NCI-H2196 treated with DMSO at 0.1 percent for 48 hours (cell line): ENCODE results near the gene CROCC2.

Experiments used
- DNase-seq: peaks from one replicate; lab custom pipeline; 2025; ENCODE audit not compliant: unreplicated experiment; lab: John Stamatoyannopoulos, UW

Gene CROCC2

GRCh38 chr2:240955306-240956170 lies 49.4 kb downstream of the CROCC2 start:
- DNase-seq: no peak

- no peak for DNase-seq
These were observed 50.2 kb downstream of the CROCC2 start for GRCh38 chr2:240956171-240956934.

- DNase-seq: no peak
These were observed 51.0 kb downstream of the CROCC2 start for GRCh38 chr2:240956935-240957655.

GRCh38 chr2:240957656-240958365 lies 51.7 kb downstream of the CROCC2 start:
- DNase-seq: no peak

GRCh38 chr2:240958366-240959213 lies 52.5 kb downstream of the CROCC2 start:
- DNase-seq: no peak

- no peak for DNase-seq
These were observed 53.2 kb downstream of the CROCC2 start for GRCh38 chr2:240959214-240959940.

- no peak for DNase-seq
These were observed 53.8 kb downstream of the CROCC2 start for GRCh38 chr2:240959941-240960308.

GRCh38 chr2:240960309-240960970 lies 54.3 kb downstream of the CROCC2 start:
- no peak for DNase-seq

- DNase-seq: no peak
These were observed 55.1 kb downstream of the CROCC2 start for GRCh38 chr2:240960971-240961876.

GRCh38 chr2:240961910-240962299 lies 55.8 kb downstream of the CROCC2 start:
- DNase-seq: no peak

- DNase-seq: no peak
These were observed 56.3 kb downstream of the CROCC2 start for GRCh38 chr2:240962300-240963064.

- DNase-seq: no peak
These were observed 57.1 kb downstream of the CROCC2 start for GRCh38 chr2:240963065-240963867.

- no peak for DNase-seq
These were observed 58.0 kb downstream of the CROCC2 start for GRCh38 chr2:240963868-240964703.

- DNase-seq: no peak
These were observed 58.7 kb downstream of the CROCC2 start for GRCh38 chr2:240964704-240965295.

- DNase-seq: no peak
These were observed 59.3 kb downstream of the CROCC2 start for GRCh38 chr2:240965296-240965904.
